ENCODE results near the gene TEX13C.

Gene TEX13C

DNA sequence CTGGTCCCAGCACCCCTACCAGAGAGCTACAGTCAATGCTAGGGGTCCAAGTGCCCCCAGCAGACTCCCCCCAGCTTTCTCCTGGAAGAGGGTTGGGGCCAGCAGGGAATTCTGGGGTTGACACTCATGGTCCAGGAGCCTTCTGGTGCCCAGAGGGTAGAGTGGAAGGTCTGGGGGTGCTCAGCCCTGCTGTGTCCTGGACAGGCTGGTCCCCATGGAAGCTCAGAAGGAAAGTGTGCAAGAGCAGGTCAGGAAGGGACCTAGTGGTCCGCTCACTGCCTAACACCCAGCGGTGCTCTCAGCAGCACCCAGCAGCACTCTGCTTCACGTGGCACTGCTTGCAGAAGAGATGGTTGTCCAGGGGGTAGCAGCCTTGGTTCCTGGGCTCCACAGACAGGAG is 6.9 kb downstream of the TEX13C start:
- Histone ChIP-seq H3K4me1 (ENCODE audit: insufficient read depth, low read length) (no peaks in the 10 kb centered on the region), H3K36me3 (ENCODE audit: insufficient read depth, low read length) (no peaks in the 10 kb centered on the region), H3K4me3 (ENCODE audit: low read length) (no peak overlapping the region), H3K9me3 (ENCODE audit: low read length) (no peaks in the 10 kb centered on the region), H2AFZ (ENCODE audit: low read depth, low read length) (no peak overlapping the region), H3K27me3 (ENCODE audit: insufficient read depth, low read length) (no peaks in the 10 kb centered on the region)

DNA sequence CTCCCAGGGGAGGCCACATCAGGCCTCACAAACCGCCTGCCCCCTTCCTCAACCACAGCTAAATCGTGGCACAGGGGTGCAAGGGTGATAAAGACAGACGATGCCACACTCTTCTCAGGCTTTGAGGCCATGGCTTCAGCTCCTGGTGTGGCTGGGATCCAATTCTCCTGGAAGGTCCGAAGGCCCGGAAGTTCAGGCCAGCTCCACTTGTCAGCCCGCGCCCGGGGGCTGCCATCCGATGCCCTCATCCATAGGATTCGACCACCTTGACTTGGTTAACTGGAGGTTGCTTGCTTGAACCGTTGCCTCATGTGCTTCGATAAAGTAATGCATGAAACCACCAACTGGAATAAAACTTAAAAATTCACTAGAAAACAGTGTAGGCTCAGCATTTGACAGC is 8.2 kb downstream of the TEX13C start:
- Histone ChIP-seq H3K27me3 (ENCODE audit: insufficient read depth, low read length) (no peaks in the 10 kb centered on the region), H3K36me3 (ENCODE audit: insufficient read depth, low read length) (no peaks in the 10 kb centered on the region), H2AFZ (ENCODE audit: low read depth, low read length) (no peak overlapping the region), H3K4me3 (ENCODE audit: low read length) (no peak overlapping the region), H3K9me3 (ENCODE audit: low read length) (no peaks in the 10 kb centered on the region), H3K4me1 (ENCODE audit: insufficient read depth, low read length) (no peaks in the 10 kb centered on the region)

DNA sequence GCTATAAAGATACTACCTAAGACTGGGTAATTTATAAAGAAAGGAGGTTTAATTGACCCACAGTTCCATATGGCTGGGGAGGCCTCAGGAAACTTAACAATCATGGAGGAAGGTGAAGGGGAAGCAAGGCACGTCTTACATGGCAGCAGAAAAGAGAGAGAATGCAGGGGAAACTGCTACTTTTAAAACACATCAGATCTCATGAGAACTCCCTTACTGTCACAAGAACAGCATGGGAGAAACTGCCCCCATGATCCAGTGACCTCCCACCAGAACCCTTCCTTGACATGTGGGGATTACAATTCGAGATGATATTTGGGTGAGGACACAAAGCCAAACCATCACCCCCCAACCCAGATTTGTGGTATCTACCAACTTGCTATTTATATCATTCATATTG is 13.9 kb downstream of the TEX13C start:
- Histone ChIP-seq H3K4me1 (ENCODE audit: insufficient read depth, low read length) (no peaks in the 10 kb centered on the region), H2AFZ (ENCODE audit: low read depth, low read length) (no peak overlapping the region), H3K4me3 (ENCODE audit: low read length) (no peak overlapping the region), H3K9me3 (ENCODE audit: low read length) (no peaks in the 10 kb centered on the region), H3K27me3 (ENCODE audit: insufficient read depth, low read length) (no peaks in the 10 kb centered on the region), H3K36me3 (ENCODE audit: insufficient read depth, low read length) (no peaks in the 10 kb centered on the region)

DNA sequence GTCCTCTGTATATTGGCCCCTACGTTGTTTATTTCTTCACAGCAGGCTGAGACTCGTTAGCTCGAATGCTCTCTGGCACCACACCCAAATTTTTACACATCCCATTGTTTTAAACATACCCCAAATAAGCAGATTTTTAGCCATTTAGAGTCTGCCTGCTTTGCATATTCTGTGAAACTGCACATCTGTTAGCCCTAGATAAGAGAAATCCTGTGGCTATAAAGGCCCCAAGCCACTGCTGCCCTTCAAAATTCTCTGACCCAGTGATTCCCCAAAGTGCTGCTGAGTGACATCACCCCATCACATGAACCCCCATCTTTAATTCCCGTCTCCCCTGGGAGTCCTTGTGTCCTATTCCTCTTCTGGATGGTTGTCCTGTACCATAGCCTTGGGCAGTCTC is 20.8 kb downstream of the TEX13C start:
- H3K4me3 ChIP-seq (ENCODE audit: low read length) = no peak overlapping the region
- no peaks in the 10 kb centered on the region for H3K4me1 ChIP-seq (ENCODE audit: insufficient read depth, low read length)
- no peaks in the 10 kb centered on the region for H3K27me3 ChIP-seq (ENCODE audit: insufficient read depth, low read length)

DNA sequence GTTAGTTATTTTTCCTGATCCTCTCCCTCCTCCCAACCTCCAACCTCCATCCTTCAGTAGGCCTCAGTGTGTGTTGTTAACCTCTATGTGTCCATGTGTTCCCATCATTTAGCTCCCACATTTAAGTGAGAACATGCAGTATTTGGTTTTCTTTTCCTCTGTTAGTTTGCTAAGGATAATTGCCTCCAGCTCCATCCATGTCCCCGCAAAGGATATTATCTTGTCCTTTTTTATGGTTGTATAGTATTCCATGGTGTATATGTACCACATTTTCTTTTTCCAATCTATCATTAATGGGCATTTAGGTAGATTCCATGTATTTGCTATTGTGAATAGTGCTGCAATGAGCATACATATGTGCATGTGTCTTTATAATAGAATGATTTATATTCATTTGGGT is 54.5 kb downstream of the TEX13C start:
- Histone ChIP-seq H3K4me1 (ENCODE audit: insufficient read depth, low read length) (no peaks in the 10 kb centered on the region), H3K9me3 (ENCODE audit: low read length) (no peaks in the 10 kb centered on the region)

More for the DNA sequence above, 20.8 kb downstream of the TEX13C start:
- no peak overlapping the region for H2AFZ ChIP-seq (ENCODE audit: low read depth, low read length)
- no peaks in the 10 kb centered on the region for H3K36me3 ChIP-seq (ENCODE audit: insufficient read depth, low read length)
- no peaks in the 10 kb centered on the region for H3K9me3 ChIP-seq (ENCODE audit: low read length)

More for the DNA sequence above, 54.5 kb downstream of the TEX13C start:
- no peaks in the 10 kb centered on the region for H3K27me3 ChIP-seq (ENCODE audit: insufficient read depth, low read length)
- no peak overlapping the region for H2AFZ ChIP-seq (ENCODE audit: low read depth, low read length)
- H3K36me3 ChIP-seq (ENCODE audit: insufficient read depth, low read length) = no peaks in the 10 kb centered on the region
- no peak overlapping the region for H3K4me3 ChIP-seq (ENCODE audit: low read length)
